ENCODE results near the gene PPM1D. TPM values are rescaled to one million over a fixed set of nuclear protein-coding genes. Genes with fewer than 3 reads are reported as not detected.

The PPM1D gene
- total RNA-seq, 2 experiments from 2014 or later, result 18.1 to 18.3 TPM

- DNase-seq (no peak), ATAC-seq (ENCODE audit: poor library complexity) (no peak)
- H3K36me3 ChIP-seq (ENCODE audit: insufficient read depth, low read length), result peaks cover 37% of the 10 kb centered on the region
- no peaks in the 10 kb centered on the region for H3K9me3 Mint-ChIP-seq
- CTCF ChIA-PET, result no interaction called here
- no peaks in the 10 kb centered on the region for H3K9me3 ChIP-seq (ENCODE audit: control insufficient read depth in 1 of 2, insufficient read depth in 1 of 2, low read length in 2 of 2)
- H3K4me1 Mint-ChIP-seq (ENCODE audit: low read depth), result peaks cover 3% of the 10 kb centered on the region
- no peak overlapping the region for H3K4me3 Mint-ChIP-seq
- TF ChIP-seq CTCF (IDR thresholded peaks at IDR 0.05), result no peak
- intact Hi-C loops (cut with DNase I, micrococcal nuclease), result no loop called here
- no peaks in the 10 kb centered on the region for H3K27me3 Mint-ChIP-seq
- no peak overlapping the region for H3K4me3 ChIP-seq (ENCODE audit: low read length)
- no peak overlapping the region for H3K27ac ChIP-seq (ENCODE audit: low read depth in 1 of 2, low read length in 2 of 2)
- H3K27me3 ChIP-seq (ENCODE audit: control insufficient read depth in 1 of 2, insufficient read depth in 2 of 2, low read length in 2 of 2), result no peaks in the 10 kb centered on the region
- POLR2A ChIA-PET, result no interaction called here
- no peaks in the 10 kb centered on the region for H3K4me1 ChIP-seq (ENCODE audit: insufficient read depth, low read length)
- no peak overlapping the region for H3K27ac Mint-ChIP-seq
- peaks cover 80% of the 10 kb centered on the region for H3K36me3 Mint-ChIP-seq (ENCODE audit: low read depth)
Measured at GRCh38 chr17:60685437-60685836, 85.4 kb downstream of the PPM1D start.

GRCh38 chr17:60695960-60696359 is 96.0 kb downstream of the PPM1D start:
- intact Hi-C loops (cut with DNase I, micrococcal nuclease), result no loop called here
- Mint-ChIP-seq H3K27ac (no peak overlapping the region), H3K9me3 (no peaks in the 10 kb centered on the region), H3K4me1 (ENCODE audit: low read depth) (no peaks in the 10 kb centered on the region), H3K4me3 (no peak overlapping the region), H3K36me3 (ENCODE audit: low read depth) (peaks cover 55% of the 10 kb centered on the region), H3K27me3 (no peaks in the 10 kb centered on the region)
- no peak for DNase-seq
- H3K27ac ChIP-seq (ENCODE audit: low read depth in 1 of 2, low read length in 2 of 2), result no peak overlapping the region
- TF ChIP-seq CTCF (IDR thresholded peaks at IDR 0.05), result no peak
- no peak overlapping the region for H3K4me3 ChIP-seq (ENCODE audit: low read length)
- no peaks in the 10 kb centered on the region for H3K4me1 ChIP-seq (ENCODE audit: insufficient read depth, low read length)
- H3K9me3 ChIP-seq (ENCODE audit: control insufficient read depth in 1 of 2, insufficient read depth in 1 of 2, low read length in 2 of 2), result no peaks in the 10 kb centered on the region
- H3K27me3 ChIP-seq (ENCODE audit: control insufficient read depth in 1 of 2, insufficient read depth in 2 of 2, low read length in 2 of 2), result no peaks in the 10 kb centered on the region
- ChIA-PET CTCF (no interaction called here), POLR2A (no interaction called here)
- peaks cover 14% of the 10 kb centered on the region for H3K36me3 ChIP-seq (ENCODE audit: insufficient read depth, low read length)
- ATAC-seq (ENCODE audit: poor library complexity), result no peak

GRCh38 chr17:60699090-60699489 is 99.1 kb downstream of the PPM1D start:
- intact Hi-C loops (cut with DNase I, micrococcal nuclease), result no loop called here
- ChIA-PET POLR2A (no interaction called here), CTCF (no interaction called here)
- Mint-ChIP-seq H3K36me3 (ENCODE audit: low read depth) (peaks cover 39% of the 10 kb centered on the region), H3K9me3 (no peaks in the 10 kb centered on the region), H3K4me1 (ENCODE audit: low read depth) (no peaks in the 10 kb centered on the region), H3K27me3 (no peaks in the 10 kb centered on the region), H3K4me3 (no peak overlapping the region), H3K27ac (no peak overlapping the region)
- Histone ChIP-seq H3K36me3 (ENCODE audit: insufficient read depth, low read length) (peaks cover 11% of the 10 kb centered on the region), H3K4me1 (ENCODE audit: insufficient read depth, low read length) (no peaks in the 10 kb centered on the region), H3K9me3 (ENCODE audit: control insufficient read depth in 1 of 2, insufficient read depth in 1 of 2, low read length in 2 of 2) (no peaks in the 10 kb centered on the region), H3K27me3 (ENCODE audit: control insufficient read depth in 1 of 2, insufficient read depth in 2 of 2, low read length in 2 of 2) (no peaks in the 10 kb centered on the region), H3K27ac (ENCODE audit: low read depth in 1 of 2, low read length in 2 of 2) (no peak overlapping the region), H3K4me3 (ENCODE audit: low read length) (no peak overlapping the region)
- DNase-seq, result no peak
- no peak for ATAC-seq (ENCODE audit: poor library complexity)
- no peak for TF ChIP-seq CTCF (IDR thresholded peaks at IDR 0.05)
